Germinal center (tissue), 1 donor: ENCODE data around the gene MRGPRX4.

Experiments
- DNase-seq: peaks from one replicate; pipeline ENCODE4 v3.0.0; 2012; ENCODE audit warnings: mixed read lengths, low spot score

The MRGPRX4 gene

GRCh38 chr11:18221274-18221876 lies 48.7 kb downstream of the MRGPRX4 start:
- no peak for DNase-seq

GRCh38 chr11:18222814-18223421 lies 50.3 kb downstream of the MRGPRX4 start:
- no peak for DNase-seq
